ENCODE measurements around the gene ALPP.
"Not testable (repeated sequence)": the region's sequence is repeated elsewhere in the genome, so short reads cannot be mapped to it uniquely, and the experiment has no call there.

Gene ALPP

GRCh38 chr2:232378735-232379151 is at the start of gene ALPP:
ALPP (plus strand) TSS chr2:232378751; CDS start chr2:232378803, 52 bp downstream.
- DNase-seq: not testable (repeated sequence)

GRCh38 chr2:232329716-232330067 is 48.9 kb upstream of the ALPP start:
- DNase-seq: no peak

GRCh38 chr2:232330068-232330999 is 48.2 kb upstream of the ALPP start:
- no peak for DNase-seq

- not testable (repeated sequence) for DNase-seq
Measured at GRCh38 chr2:232331061-232331460, 47.5 kb upstream of the ALPP start.

- not testable (repeated sequence) for DNase-seq
Measured at GRCh38 chr2:232331641-232332040, 46.9 kb upstream of the ALPP start.

- peak; percentile 0 for DNase-seq
Measured at GRCh38 chr2:232332244-232332939, 46.2 kb upstream of the ALPP start.

GRCh38 chr2:232332940-232333259 is 45.7 kb upstream of the ALPP start:
- DNase-seq: no peak

GRCh38 chr2:232333361-232334135 is 45.0 kb upstream of the ALPP start:
- DNase-seq: peak; percentile 9

- DNase-seq: peak; percentile 0
Measured at GRCh38 chr2:232334136-232334884, 44.2 kb upstream of the ALPP start.

GRCh38 chr2:232334885-232335205 is 43.7 kb upstream of the ALPP start:
- not testable (repeated sequence) for DNase-seq

GRCh38 chr2:232335206-232335858 is 43.2 kb upstream of the ALPP start:
- DNase-seq: not testable (repeated sequence)

- no peak for DNase-seq
Measured at GRCh38 chr2:232335859-232336215, 42.7 kb upstream of the ALPP start.

- DNase-seq: no peak
Measured at GRCh38 chr2:232336241-232336736, 42.3 kb upstream of the ALPP start.

- DNase-seq: no peak
Measured at GRCh38 chr2:232336981-232337720, 41.4 kb upstream of the ALPP start.

- DNase-seq: not testable (repeated sequence)
Measured at GRCh38 chr2:232338094-232338758, 40.3 kb upstream of the ALPP start.

GRCh38 chr2:232338759-232339106 is 39.8 kb upstream of the ALPP start:
- DNase-seq: no peak

- DNase-seq: no peak
Measured at GRCh38 chr2:232339121-232340081, 39.1 kb upstream of the ALPP start.

GRCh38 chr2:232340171-232340935 is 38.2 kb upstream of the ALPP start:
- no peak for DNase-seq

Data from stimulated activated CD4-positive, alpha-beta T cell treated with anti-CD3 and anti-CD28 coated beads, Interleukin-4, amount 100 ng/mL, for 1 hour (primary cell).